K562 (cell line): ENCODE measurements around the gene MBD5. TPM values are rescaled to one million over a fixed set of nuclear protein-coding genes. Genes with fewer than 3 reads are reported as not detected.

Experiments used
- ATAC-seq: fragments of 200-7000 bp; cut with Tn5 transposase; 3 replicates; pipeline ENCODE4 v1.9.1; 2020; ENCODE audit warnings: moderate library complexity
- BruUV-seq: library from RNA; stranded (reverse); fragments of 400-500 nt; replicated peaks from 2 replicates; lab custom pipeline; 2021; lab: Mats Ljungman, UMichigan
- CTCF ChIA-PET: fragments of 300-600 bp; formaldehyde crosslinking; extraction: SDS; loops from one replicate; lab custom pipeline; 2021; ENCODE audit warnings: low intra/inter-chr PET ratio; lab: Yijun Ruan, JAX
- POLR2A ChIA-PET: fragments of 300-600, 350-650 bp; sonication (Branson Sonifier 250); formaldehyde crosslinking; extraction: SDS; loops from one replicate; lab custom pipeline; 2021; ENCODE audit warnings: antibody characterized with exemption, inconsistent platforms; lab: Yijun Ruan, JAX
- DNase-seq, 4 experiments: peaks; one replicate each; pipeline versions ENCODE4 v3.0.0 to v3.0.0-alpha.2; 2011 to 2018; ENCODE audit warnings: low spot score in 3 of 4, mixed read lengths in 3 of 4; ENCODE audit errors: extremely low read depth in 1 of 4
- FAIRE-seq: peaks from 2 replicates; lab custom pipeline; 2011; peaks lifted over from hg19 to GRCh38; lab: Jason Lieb, UNC
- H2AFZ ChIP-seq: 2 replicates; pipeline ENCODE4 v1.6.0; 2011; ENCODE audit warnings: low read depth, low read length, control low read depth, inconsistent platforms
- H3K27ac ChIP-seq: fragments of 200-600 bp; 3 replicates; pipeline ENCODE4 v1.8.0; 2011; ENCODE audit warnings: low read depth, mild to moderate bottlenecking, control low read depth, inconsistent platforms, low read length, moderate library complexity, mixed read lengths; ENCODE audit errors: extremely low read depth
- H3K27me3 ChIP-seq, 2 experiments: fragments of 300-600 bp in 1 of 2; 2 replicates in 1 of 2; 3 replicates in 1 of 2; pipeline versions ENCODE4 v1.6.0 to v1.8.0; 2011; ENCODE audit warnings: inconsistent platforms in 2 of 2, low read length in 2 of 2, mild to moderate bottlenecking in 1 of 2, mixed read lengths in 1 of 2, moderate library complexity in 1 of 2; ENCODE audit not compliant: control insufficient read depth in 2 of 2, insufficient read depth in 2 of 2
- H3K36me3 ChIP-seq: fragments of 300-600 bp; 3 replicates; pipeline ENCODE4 v1.8.0; 2011; ENCODE audit warnings: mild to moderate bottlenecking, low read length, inconsistent platforms; ENCODE audit not compliant: control insufficient read depth, insufficient read depth
- H3K4me1 ChIP-seq, 2 experiments: fragments of 200-600 bp in 1 of 2; replicated peaks in 1 of 2; 2 replicates in 1 of 2; 3 replicates in 1 of 2; pipeline versions ENCODE4 v1.5.1 to v1.8.0; 2011; ENCODE audit warnings: inconsistent platforms in 2 of 2, low read length in 2 of 2, mild to moderate bottlenecking in 1 of 2, mixed read lengths in 1 of 2, moderate library complexity in 1 of 2; ENCODE audit not compliant: control insufficient read depth in 2 of 2, insufficient read depth in 2 of 2
- H3K4me2 ChIP-seq: 2 replicates; pipeline ENCODE4 v1.6.1; 2011; ENCODE audit warnings: low read length, control low read depth, inconsistent platforms, mixed read lengths; ENCODE audit not compliant: insufficient read depth
- H3K4me3 ChIP-seq: fragments of 200-600 bp; sonication (generic), shearing (Covaris generic); 2 replicates; pipeline ENCODE4 v1.5.1; 2016; ENCODE audit warnings: control low read depth, inconsistent platforms
- H3K79me2 ChIP-seq: fragments of 200-600 bp; 3 replicates; pipeline ENCODE4 v1.8.0; 2011; ENCODE audit warnings: low read length, inconsistent platforms; ENCODE audit not compliant: control insufficient read depth, insufficient read depth
- H3K9ac ChIP-seq, 2 experiments: 2 replicates each; pipeline versions ENCODE4 v1.6.0 to v1.6.1; 2011; ENCODE audit warnings: low read depth in 2 of 2, low read length in 2 of 2, control low read depth in 1 of 2, inconsistent platforms in 1 of 2, mild to moderate bottlenecking in 1 of 2, mixed read lengths in 1 of 2; ENCODE audit not compliant: insufficient read depth in 1 of 2
- H3K9me1 ChIP-seq: one replicate; pipeline ENCODE4 v1.6.0; 2011; ENCODE audit warnings: inconsistent platforms, mild to moderate bottlenecking, low read length, moderate library complexity; ENCODE audit not compliant: control insufficient read depth, insufficient read depth
- H3K9me3 ChIP-seq: replicated peaks from 2 replicates; pipeline ENCODE4 v1.5.1; 2011; ENCODE audit warnings: low read depth, low read length, inconsistent platforms; ENCODE audit not compliant: control insufficient read depth, insufficient read depth
- H4K20me1 ChIP-seq: replicated peaks from 2 replicates; pipeline ENCODE4 v1.6.1; 2011; ENCODE audit warnings: low read length, inconsistent platforms, mixed read lengths; ENCODE audit not compliant: control insufficient read depth, insufficient read depth
- CBFA2T3 ChIP-seq: fragments of 450-650 bp; IDR thresholded peaks from 2 replicates; pipeline ENCODE4 v1.6.1; 2017
- CXXC5 ChIP-seq: fragments of 250-450 bp; sonication (Bioruptor Pico); IDR thresholded peaks from 2 replicates; pipeline ENCODE4 v1.8.0; 2022; ENCODE audit warnings: inconsistent platforms, mild to moderate bottlenecking, moderate library complexity
- XRCC5 ChIP-seq: fragments of 200-400 bp; formaldehyde crosslinking; IDR thresholded peaks from 2 replicates; pipeline ENCODE4 v1.6.1; 2017; ENCODE audit warnings: low read depth, mild to moderate bottlenecking, low read length
- ZFP30 ChIP-seq: fragments of 250-450 bp; sonication (Bioruptor Pico); IDR thresholded peaks from 2 replicates; pipeline ENCODE4 v1.8.0; 2022; ENCODE audit warnings: moderate library complexity, mild to moderate bottlenecking, inconsistent platforms, borderline replicate concordance
- ZNF699 ChIP-seq: fragments of 250-450 bp; sonication (Bioruptor Pico); IDR thresholded peaks from 2 replicates; pipeline ENCODE4 v1.8.0; 2021; ENCODE audit warnings: mild to moderate bottlenecking, moderate library complexity; ENCODE audit not compliant: insufficient replicate concordance
- in situ Hi-C: fragments of 300-500 bp; cut with MboI; formaldehyde crosslinking; loops from 4 replicates; pipeline ENCODE4 v1.15.0; 2018; ENCODE audit warnings: inconsistent platforms, mixed read lengths
- intact Hi-C: fragments of 100-400 bp; cut with micrococcal nuclease; formaldehyde crosslinking; loops from 2 replicates; pipeline ENCODE4 v1.14.2; 2022
- polyA plus RNA-seq, 8 experiments: library from polyadenylated mRNA; depleted of rRNA in 4 of 8; stranded (reverse) in 5 of 8; unstranded in 3 of 8; fragments of >200 nt; fragmentation: Nextera tagmentation in 2 of 8; fragmentation: Illumina TruSeq in 1 of 8; extraction: Ambion mirVana in 2 of 8; extraction: Trizol in 1 of 8; gene quantifications; 2 replicates each; pipeline versions ENCODE4 v1.2.1 to v1.2.3, GENCODE V29; 2011 to 2014; ENCODE audit warnings: inconsistent platforms in 1 of 8, missing spikeins in 1 of 8
- total RNA-seq, 7 experiments: library from RNA; depleted of rRNA in 6 of 7; stranded (reverse); fragments of >200 nt in 6 of 7; fragmentation: Illumina TruSeq in 2 of 7; extraction: Trizol in 2 of 7; gene quantifications; 2 replicates each; pipeline versions ENCODE4 v1.2.1 to v1.2.3, GENCODE V29; 2011 to 2021; ENCODE audit warnings: low replicate concordance in 1 of 7
- TF ChIP-seq, protein P1 (sequence below), 2 experiments: IDR thresholded peaks in 1 of 2; conservative IDR thresholded peaks in 1 of 2; 2 replicates each; pipeline ENCODE4 v1.6.1; 2016; ENCODE audit warnings: low read depth in 2 of 2, mild to moderate bottlenecking in 1 of 2, missing compliant biosample characterization in 1 of 2, missing genetic modification characterization in 1 of 2, moderate library complexity in 1 of 2
- TF ChIP-seq, protein P2 (sequence below): sonication (generic); formaldehyde crosslinking; IDR thresholded peaks from 2 replicates; pipeline ENCODE4 v1.8.1; 2023; ENCODE audit warnings: mild to moderate bottlenecking, missing genetic modification reagents

The MBD5 gene
- total and polyA plus RNA-seq, 9 of the 15 experiments (the other 6 are each of a cell fraction or from before 2014, with no cell fraction given), result 3.4 to 14.5 (median 9.0) TPM

DNA sequence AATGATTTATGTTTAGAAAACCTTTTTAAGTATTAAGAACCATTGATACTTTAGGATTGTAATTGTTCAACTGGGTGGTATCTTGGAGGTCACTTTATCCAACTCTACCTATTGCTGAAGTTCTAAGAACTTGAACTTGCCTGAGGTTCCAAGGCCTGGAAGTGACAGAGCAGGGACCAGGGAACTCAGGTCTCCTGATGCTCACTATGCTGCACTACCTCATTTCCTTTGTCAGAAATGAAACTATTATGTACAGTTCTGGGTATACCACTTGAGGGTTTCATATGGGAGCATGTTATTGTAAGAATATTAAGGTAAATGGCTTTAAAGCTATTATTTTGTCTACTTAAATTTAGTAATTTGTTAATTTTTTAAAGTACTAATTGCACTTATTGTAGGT is 3.0 kb downstream of the MBD5 start:
- no peaks in the 10 kb centered on the region for H3K27me3 ChIP-seq
- peaks cover 3% of the 10 kb centered on the region; the same call in 1 of the 3 replicates for H3K36me3 ChIP-seq
- peaks cover 66% of the 10 kb centered on the region for H3K79me2 ChIP-seq
- no peak overlapping the region; the same call in 1 of the 2 replicates for H3K4me2 ChIP-seq
- peaks cover 0 to 6% of the 10 kb centered on the region in 2 experiments; a peak in 2 of 5 replicates for H3K4me1 ChIP-seq
- DNase-seq (no peak), FAIRE-seq (peak; percentile 11)
- no peak overlapping the region for H3K4me3 ChIP-seq
- H3K27ac ChIP-seq, result no peak overlapping the region; the same call in 2 of the 3 replicates
- POLR2A ChIA-PET, result no interaction called here
- intact Hi-C loops, result loop anchor here (5.0 kb wide), 1 partner anchor 182 kb away; no protein-coding TSS in a partner anchor
- in situ Hi-C loops, result no loop called here
- TF ChIP-seq ZNF699 (no peak), CXXC5 (no peak), ZFP30 (no peak), XRCC5 (no peak), CBFA2T3 (no peak)
- TF ChIP-seq, protein P1, sequence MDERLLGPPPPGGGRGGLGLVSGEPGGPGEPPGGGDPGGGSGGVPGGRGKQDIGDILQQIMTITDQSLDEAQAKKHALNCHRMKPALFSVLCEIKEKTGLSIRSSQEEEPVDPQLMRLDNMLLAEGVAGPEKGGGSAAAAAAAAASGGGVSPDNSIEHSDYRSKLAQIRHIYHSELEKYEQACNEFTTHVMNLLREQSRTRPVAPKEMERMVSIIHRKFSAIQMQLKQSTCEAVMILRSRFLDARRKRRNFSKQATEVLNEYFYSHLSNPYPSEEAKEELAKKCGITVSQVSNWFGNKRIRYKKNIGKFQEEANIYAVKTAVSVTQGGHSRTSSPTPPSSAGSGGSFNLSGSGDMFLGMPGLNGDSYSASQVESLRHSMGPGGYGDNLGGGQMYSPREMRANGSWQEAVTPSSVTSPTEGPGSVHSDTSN (CRISPR knock-in tag; IDR thresholded peaks at IDR 0.05; ENCODE audit: low read depth), result no peak
- TF ChIP-seq, protein P1 (tag; conservative IDR thresholded peaks at IDR 0.05; ENCODE audit: low read depth), result 0 out of 2 replicates have a peak, but pooled peaks have one; percentile 16
- TF ChIP-seq, protein P2, sequence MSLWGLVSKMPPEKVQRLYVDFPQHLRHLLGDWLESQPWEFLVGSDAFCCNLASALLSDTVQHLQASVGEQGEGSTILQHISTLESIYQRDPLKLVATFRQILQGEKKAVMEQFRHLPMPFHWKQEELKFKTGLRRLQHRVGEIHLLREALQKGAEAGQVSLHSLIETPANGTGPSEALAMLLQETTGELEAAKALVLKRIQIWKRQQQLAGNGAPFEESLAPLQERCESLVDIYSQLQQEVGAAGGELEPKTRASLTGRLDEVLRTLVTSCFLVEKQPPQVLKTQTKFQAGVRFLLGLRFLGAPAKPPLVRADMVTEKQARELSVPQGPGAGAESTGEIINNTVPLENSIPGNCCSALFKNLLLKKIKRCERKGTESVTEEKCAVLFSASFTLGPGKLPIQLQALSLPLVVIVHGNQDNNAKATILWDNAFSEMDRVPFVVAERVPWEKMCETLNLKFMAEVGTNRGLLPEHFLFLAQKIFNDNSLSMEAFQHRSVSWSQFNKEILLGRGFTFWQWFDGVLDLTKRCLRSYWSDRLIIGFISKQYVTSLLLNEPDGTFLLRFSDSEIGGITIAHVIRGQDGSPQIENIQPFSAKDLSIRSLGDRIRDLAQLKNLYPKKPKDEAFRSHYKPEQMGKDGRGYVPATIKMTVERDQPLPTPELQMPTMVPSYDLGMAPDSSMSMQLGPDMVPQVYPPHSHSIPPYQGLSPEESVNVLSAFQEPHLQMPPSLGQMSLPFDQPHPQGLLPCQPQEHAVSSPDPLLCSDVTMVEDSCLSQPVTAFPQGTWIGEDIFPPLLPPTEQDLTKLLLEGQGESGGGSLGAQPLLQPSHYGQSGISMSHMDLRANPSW (CRISPR knock-in tag), result no peak
- TF ChIP-seq, all 486 proteins: peak for 1
- ATAC-seq, result no peak
- no TSS peak for BruUV-seq
- CTCF ChIA-PET, result no interaction called here
- Histone ChIP-seq H2AFZ (no peak overlapping the region), H3K9ac (no peak overlapping the region), H3K9me3 (no peaks in the 10 kb centered on the region), H4K20me1 (no peaks in the 10 kb centered on the region), H3K9me1 (no peaks in the 10 kb centered on the region)
